ENCODE results near the gene HOXA11. TPM values are rescaled to one million over a fixed set of nuclear protein-coding genes. Genes with fewer than 3 reads are reported as not detected.

HOXA11 gene
- total RNA-seq, 1 experiment from 2014 or later = 0.84 TPM

DNA sequence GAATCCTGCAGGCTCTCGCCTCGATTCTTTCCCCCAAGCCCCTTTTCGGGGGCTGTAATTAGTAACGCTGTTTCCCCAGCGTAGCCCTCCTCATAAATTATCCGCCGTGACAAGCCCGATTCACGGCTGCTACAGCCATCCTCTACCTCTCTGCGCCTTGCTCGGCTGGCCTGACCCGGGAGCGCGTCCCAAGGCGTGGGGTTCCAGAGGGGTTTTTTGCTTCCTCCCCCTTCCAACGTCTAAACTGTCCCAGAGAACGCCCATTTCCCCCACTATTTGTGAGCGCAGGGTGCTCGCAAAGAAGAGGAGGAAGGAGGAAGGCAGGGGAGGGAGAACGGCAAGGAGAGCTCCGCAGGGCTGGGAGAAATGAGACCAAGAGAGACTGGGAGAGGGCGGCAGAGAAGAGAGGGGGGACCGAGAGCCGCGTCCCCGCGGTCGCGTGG, 42.4 kb downstream of the HOXA11 start:
- CTCF ChIA-PET = interaction anchor here (0.9 to 6.7 kb wide), 14 partner anchors 15 to 1059 kb away, joined by 3 to 190 read pairs (median 6); no protein-coding TSS in a partner anchor

DNA sequence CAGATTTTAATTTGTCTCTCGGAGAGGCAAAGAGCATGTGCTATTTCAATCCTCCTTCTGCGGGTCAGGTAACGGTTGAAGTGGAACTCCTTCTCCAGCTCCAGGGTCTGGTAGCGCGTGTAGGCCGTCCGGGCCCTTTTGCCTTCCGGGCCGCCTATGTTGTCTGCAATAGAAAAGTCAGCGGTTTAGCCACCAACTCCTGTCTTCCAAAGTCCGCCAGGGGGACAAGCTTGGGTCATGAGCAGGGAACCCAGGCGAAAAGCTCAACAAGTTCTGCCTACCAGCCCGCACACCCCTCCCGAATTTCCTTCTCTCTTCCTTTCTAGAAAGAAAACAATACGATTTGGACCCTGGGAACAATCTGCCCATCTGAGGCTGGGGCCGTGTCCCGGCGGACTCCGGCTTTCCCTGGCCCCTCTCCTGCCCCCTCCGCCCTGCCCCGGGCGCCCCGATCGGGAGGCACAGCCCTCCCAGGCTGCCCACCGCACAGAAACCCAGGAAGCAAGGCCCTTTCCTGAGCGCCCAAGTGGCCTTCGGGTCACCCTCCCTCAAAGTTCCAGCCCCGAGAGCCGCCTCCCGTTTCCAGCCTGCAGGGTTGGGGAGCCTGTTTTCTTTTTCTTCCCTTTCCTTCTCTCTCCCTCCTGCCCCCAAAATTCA, 43.0 kb downstream of the HOXA11 start:
- H3K27me3 Mint-ChIP-seq (ENCODE audit: insufficient read depth, unreplicated experiment) = no peaks in the 10 kb centered on the region
- H3K36me3 Mint-ChIP-seq (ENCODE audit: insufficient read depth, unreplicated experiment) = peaks cover 29% of the 10 kb centered on the region
- CTCF ChIA-PET = interaction anchor here (0.7 to 6.7 kb wide), 15 partner anchors 20 to 773 kb away, joined by 3 to 190 read pairs (median 6); no protein-coding TSS in a partner anchor
- no peaks in the 10 kb centered on the region for H3K9me3 Mint-ChIP-seq (ENCODE audit: unreplicated experiment)
- H3K4me3 Mint-ChIP-seq (ENCODE audit: unreplicated experiment) = peak overlapping the region; percentile 100
- POLR2A ChIA-PET = interaction anchor here (0.6 to 7.2 kb wide), 25 partner anchors 8 to 1216 kb away, joined by 3 to 459 read pairs (median 13); partner anchors contain the start of genes HNRNPA2B1, HOXA1, HOXA4 and HOXA9
- peaks cover 36% of the 10 kb centered on the region for H3K4me1 Mint-ChIP-seq (ENCODE audit: insufficient read depth, unreplicated experiment)
- no TSS peak for BruUV-seq (replicated peaks)
- DNase-seq (ENCODE audit: unreplicated experiment) = peak; percentile 79
- TF ChIP-seq, protein P1, sequence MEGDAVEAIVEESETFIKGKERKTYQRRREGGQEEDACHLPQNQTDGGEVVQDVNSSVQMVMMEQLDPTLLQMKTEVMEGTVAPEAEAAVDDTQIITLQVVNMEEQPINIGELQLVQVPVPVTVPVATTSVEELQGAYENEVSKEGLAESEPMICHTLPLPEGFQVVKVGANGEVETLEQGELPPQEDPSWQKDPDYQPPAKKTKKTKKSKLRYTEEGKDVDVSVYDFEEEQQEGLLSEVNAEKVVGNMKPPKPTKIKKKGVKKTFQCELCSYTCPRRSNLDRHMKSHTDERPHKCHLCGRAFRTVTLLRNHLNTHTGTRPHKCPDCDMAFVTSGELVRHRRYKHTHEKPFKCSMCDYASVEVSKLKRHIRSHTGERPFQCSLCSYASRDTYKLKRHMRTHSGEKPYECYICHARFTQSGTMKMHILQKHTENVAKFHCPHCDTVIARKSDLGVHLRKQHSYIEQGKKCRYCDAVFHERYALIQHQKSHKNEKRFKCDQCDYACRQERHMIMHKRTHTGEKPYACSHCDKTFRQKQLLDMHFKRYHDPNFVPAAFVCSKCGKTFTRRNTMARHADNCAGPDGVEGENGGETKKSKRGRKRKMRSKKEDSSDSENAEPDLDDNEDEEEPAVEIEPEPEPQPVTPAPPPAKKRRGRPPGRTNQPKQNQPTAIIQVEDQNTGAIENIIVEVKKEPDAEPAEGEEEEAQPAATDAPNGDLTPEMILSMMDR (IDR thresholded peaks at IDR 0.05; ENCODE audit: unreplicated experiment) = peak; percentile 23
- intact Hi-C loops (cut with micrococcal nuclease) = loop anchor here (5.0 kb wide), 3 partner anchors 475 to 940 kb away; partner anchors contain the start of genes CBX3 and HNRNPA2B1
- peak overlapping the region; percentile 99 for H3K27ac Mint-ChIP-seq (ENCODE audit: low read depth, unreplicated experiment)

More for the DNA sequence above, 42.4 kb downstream of the HOXA11 start:
- no TSS peak for BruUV-seq (replicated peaks)
- Mint-ChIP-seq H3K27me3 (ENCODE audit: insufficient read depth, unreplicated experiment) (no peaks in the 10 kb centered on the region), H3K4me1 (ENCODE audit: insufficient read depth, unreplicated experiment) (peaks cover 34% of the 10 kb centered on the region), H3K9me3 (ENCODE audit: unreplicated experiment) (no peaks in the 10 kb centered on the region), H3K36me3 (ENCODE audit: insufficient read depth, unreplicated experiment) (peaks cover 29% of the 10 kb centered on the region), H3K4me3 (ENCODE audit: unreplicated experiment) (peak overlapping the region; percentile 100), H3K27ac (ENCODE audit: low read depth, unreplicated experiment) (peak overlapping the region; percentile 99)
- POLR2A ChIA-PET = interaction anchor here (1.0 to 7.2 kb wide), 29 partner anchors 7 to 1055 kb away, joined by 3 to 459 read pairs (median 13); partner anchors contain the start of genes CBX3, HOXA1, HOXA4 and HOXA7
- intact Hi-C loops (cut with micrococcal nuclease) = loop anchor here (1.0 to 5.0 kb wide), 6 partner anchors 456 to 940 kb away; partner anchors contain the start of genes CBX3 and HNRNPA2B1
- TF ChIP-seq, protein P1 (IDR thresholded peaks at IDR 0.05; ENCODE audit: unreplicated experiment) = no peak
- DNase-seq (ENCODE audit: unreplicated experiment) = peak; percentile 47

DNA sequence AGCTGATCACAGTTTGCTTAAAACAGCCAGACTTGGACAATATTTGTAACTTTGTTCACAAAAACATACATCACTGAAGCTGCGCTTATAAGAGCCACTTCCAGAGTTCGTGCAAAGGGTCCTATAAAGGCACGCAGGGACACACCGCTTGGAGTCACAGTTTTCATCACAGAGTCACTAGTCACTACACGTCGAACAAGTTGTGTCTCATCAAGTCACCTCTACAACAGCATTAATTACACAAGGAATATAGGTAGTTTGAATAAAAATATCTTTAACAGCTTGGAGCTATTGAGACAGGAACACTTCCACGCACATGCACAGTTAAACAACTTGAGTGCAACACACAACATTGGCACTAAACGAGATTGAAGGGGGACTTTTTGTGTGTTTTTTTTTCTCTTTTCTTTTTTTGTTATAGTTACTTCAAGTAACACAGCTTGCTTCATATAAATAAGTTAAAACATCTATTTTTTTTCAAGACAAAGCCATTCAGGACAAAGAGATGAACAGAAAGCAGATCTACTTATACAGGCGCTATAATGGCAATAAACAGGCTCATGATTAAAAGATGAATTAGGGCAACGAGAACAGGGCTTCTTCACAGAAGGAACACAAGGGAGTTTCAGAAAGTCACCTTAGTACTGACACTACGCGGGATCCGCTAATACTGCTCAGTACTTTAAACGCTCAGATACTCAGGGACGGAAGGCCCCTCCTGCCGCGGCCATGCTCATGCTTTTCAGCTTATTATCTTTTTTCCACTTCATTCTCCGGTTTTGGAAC, 43.7 kb downstream of the HOXA11 start:
- BruUV-seq (replicated peaks) = TSS peak; percentile 22
- H3K27ac Mint-ChIP-seq (ENCODE audit: low read depth, unreplicated experiment) = peak overlapping the region; percentile 99

More for the DNA sequence above, 43.7 kb downstream of the HOXA11 start:
- Mint-ChIP-seq H3K27me3 (ENCODE audit: insufficient read depth, unreplicated experiment) (no peaks in the 10 kb centered on the region), H3K4me3 (ENCODE audit: unreplicated experiment) (peak overlapping the region; percentile 100), H3K9me3 (ENCODE audit: unreplicated experiment) (no peaks in the 10 kb centered on the region), H3K36me3 (ENCODE audit: insufficient read depth, unreplicated experiment) (peaks cover 29% of the 10 kb centered on the region), H3K4me1 (ENCODE audit: insufficient read depth, unreplicated experiment) (peaks cover 37% of the 10 kb centered on the region)
- DNase-seq (ENCODE audit: unreplicated experiment) = peak; percentile 55
- intact Hi-C loops (cut with micrococcal nuclease) = loop anchor here (5.0 kb wide), 3 partner anchors 474 to 939 kb away; partner anchors contain the start of genes CBX3 and HNRNPA2B1
- TF ChIP-seq, protein P1 (IDR thresholded peaks at IDR 0.05; ENCODE audit: unreplicated experiment) = no peak
- ChIA-PET POLR2A (interaction anchor here (0.6 to 7.2 kb wide), 26 partner anchors 8 to 1216 kb away, joined by 3 to 459 read pairs (median 10); partner anchors contain the start of genes HNRNPA2B1, HOXA1, HOXA4 and HOXA9), CTCF (interaction anchor here (0.6 to 6.7 kb wide), 20 partner anchors 9 to 470 kb away, joined by 3 to 190 read pairs (median 5); no protein-coding TSS in a partner anchor)
